Stimulated activated CD8-positive, alpha-beta memory T cell treated with anti-CD3 and anti-CD28 coated beads, Interleukin-7, amount 100 ng/mL, for 4 hours (primary cell): ENCODE results near the gene DENND5B.
A peak's percentile ranks its signal among the peaks of the same experiment; 100 is the strongest.

Experiments used
- DNase-seq, 2 donors: peaks; one replicate each; pipeline ENCODE4 v3.0.0-alpha.2; 2020; ENCODE audit warnings: low read depth in 2 of 2

DENND5B gene

DNA sequence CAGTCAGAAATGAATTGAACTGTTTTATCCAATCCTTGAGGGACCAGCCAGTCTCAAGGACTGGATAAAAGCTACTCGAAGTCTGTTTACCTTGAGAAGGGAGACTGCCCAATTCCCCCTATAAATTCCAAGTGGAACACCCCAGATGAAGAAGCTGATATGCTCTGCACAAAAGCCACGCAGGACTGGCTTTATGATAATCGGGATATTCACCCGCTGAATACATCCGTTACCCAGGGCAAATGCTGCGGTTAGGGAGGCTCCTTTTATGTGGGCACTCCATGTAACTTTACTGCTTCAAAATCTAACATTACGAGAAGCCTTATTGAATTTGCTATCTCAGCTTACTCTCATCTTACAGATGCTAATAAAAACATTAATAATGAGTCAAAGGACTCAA is 119.1 kb downstream of the DENND5B start:
- no peak for DNase-seq

DNA sequence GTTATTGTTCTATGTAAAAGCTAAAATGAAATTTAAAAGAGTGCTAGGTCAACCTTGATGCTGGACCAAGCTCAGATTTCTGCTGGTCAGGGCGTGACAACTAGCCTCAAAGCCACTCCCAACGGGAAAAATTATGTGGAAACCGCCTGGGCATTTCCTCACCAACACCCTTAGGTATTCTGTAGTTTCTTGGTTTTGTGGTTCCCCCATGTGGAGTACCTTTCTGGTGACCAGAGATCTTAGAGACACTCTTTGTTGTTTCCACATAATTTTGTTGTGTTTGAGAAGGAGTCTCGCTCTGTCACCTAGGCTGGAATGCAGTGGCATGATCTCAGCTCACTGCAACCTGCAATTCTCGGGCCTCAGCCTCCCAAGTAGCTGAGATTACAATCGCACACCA is 119.9 kb downstream of the DENND5B start:
- DNase-seq = no peak

DNA sequence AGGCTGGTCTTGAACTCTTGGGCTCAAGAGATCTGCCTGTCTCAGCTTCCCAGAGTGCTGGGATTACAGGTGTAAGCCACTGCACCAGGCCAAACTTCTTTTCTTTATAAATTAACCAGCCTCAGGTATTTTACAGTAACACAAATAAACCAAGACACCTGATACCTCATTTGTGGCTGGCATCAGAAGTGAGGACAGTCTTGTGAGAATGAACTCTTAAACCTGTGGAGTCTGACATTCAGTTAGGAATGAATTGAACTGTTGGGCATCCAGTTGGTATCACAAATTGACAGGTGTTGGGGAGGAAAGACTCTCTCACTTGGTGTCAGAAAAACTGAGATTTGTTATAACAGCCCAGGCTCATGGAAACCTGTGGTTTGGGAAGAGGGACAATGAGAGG is 120.5 kb downstream of the DENND5B start:
- no peak for DNase-seq

DNA sequence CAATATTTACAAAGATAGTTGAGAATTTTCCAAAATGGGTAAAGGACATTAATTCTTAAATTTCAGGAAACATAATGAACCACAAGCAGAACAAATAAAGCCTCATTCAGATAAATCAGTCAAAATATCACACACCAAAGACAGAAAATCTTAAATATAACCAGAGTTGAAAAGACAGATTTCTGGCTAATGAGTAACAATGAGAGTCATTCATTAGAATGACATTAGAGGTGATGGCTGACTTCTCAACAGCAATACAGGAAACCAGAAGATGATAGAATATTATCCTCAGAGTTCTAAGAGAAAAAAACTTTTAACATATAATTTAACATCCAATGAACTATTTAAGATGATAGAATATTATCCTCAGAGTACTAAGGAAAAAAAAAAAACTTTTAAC is 124.2 kb downstream of the DENND5B start:
- no peak for DNase-seq

DNA sequence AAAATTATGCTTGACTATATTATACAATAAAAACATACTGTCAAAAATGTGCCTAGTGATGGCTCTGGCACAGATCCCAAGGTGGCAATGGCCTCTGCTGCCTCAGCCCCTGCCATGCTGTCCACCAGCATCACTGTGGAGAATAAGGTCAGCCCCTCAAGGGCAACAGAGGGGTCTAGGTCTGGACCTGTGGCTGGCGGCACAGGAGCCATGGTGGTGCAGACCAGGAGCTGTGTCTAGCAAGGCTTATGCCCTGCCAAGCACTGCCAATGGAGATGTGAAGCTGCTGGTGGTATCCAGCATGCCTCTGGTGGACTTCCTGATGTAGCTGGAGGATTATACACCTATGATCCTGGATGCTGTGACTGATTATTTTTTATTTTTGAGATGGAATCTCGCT is 125.9 kb downstream of the DENND5B start:
- DNase-seq = no peak

DNA sequence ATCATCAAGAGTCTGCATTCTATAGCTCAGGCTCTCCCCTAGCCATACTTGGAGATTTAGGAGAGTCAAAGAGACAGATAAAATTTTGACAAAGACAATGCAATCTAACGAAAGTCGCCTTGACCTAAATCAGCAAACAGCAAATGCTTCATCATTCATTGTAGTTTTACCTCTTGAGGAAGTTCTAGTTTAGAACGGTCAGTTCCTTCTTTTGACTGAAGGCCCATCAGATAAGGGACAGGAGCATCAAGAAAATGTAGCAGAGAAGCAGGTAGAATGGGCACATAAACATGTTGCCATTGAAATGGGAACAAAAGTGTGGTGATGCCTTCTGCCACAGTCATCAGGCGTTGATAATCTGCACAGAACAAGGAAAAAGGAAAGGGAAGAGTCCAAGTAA is 130.9 kb downstream of the DENND5B start:
- DNase-seq = no peak

DNA sequence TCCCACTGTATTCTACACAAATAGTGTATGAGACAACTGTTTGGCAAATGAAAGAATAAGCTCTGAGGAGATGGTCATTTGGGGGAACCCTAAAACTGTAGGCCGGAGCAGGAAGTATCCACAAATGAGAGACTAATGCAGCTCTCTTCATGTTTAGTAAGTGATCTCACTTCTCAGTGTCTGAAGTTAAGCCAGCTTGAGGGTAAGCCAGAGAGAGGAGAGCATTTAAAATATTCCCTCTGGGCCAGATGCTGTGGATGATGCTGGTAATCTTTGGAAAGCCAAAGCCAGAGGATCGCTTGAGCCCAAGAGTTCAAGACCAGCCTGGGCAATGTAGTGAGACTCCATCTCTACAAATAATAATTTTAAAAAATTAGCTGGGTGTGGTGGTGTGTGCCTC is 134.4 kb downstream of the DENND5B start:
- DNase-seq = no peak

DNA sequence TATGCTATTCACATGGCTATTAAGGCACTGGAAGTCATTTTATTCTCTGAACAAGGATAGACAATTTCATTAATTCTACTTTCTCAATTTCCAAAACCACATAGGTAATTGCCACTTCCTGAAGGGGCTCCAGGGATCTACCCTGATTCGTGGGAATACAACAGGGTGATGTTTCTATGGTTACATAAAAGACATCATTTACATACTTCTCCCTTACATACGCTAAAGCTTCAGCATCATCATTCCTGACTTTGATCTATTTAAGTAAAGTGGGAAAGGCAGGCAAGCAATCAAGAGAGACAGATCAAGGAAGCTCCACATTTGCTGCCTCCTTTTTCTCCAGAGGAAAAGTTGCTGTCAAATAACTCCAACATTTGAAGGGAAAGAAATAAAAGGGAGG is 146.2 kb downstream of the DENND5B start:
- no peak for DNase-seq

DNA sequence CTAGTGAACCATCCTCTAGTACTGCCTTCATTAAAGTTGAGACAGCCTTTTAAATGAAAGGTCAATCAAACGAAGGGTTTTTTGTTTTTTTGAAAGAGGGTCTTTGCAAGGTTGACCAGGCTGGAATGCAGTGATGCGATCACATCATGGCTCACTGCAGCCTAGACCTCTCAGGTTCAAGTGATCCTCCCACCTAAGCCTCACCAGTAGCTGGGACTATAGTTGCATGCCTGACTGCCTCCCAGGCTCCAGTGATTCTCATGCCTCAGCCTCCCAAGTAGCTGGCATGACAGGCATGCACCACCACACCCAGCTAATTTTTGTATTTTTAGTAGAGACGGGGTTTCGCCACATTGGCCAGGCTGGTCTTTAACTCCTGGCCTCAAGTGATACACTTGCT is 150.3 kb downstream of the DENND5B start:
- DNase-seq = no peak

DNA sequence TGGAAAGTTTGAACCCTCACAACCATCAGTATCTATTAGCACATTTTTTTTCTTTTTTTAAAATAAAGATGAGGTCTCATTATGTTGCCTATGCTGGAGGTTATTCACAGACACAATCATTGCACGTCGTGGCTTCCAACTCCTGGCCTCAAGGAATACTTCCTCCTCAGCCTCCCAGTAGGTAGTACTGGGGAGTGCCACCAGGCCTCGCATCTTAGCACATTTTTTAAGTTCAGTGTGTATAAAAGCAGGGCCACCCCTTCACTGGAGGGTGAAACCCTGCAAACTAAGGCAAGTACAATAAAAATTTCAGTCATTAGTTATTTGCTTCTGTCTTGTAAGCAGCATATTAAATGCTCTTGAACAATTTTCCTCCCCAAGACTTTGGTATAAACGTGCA is 150.8 kb downstream of the DENND5B start:
- no peak for DNase-seq

DNA sequence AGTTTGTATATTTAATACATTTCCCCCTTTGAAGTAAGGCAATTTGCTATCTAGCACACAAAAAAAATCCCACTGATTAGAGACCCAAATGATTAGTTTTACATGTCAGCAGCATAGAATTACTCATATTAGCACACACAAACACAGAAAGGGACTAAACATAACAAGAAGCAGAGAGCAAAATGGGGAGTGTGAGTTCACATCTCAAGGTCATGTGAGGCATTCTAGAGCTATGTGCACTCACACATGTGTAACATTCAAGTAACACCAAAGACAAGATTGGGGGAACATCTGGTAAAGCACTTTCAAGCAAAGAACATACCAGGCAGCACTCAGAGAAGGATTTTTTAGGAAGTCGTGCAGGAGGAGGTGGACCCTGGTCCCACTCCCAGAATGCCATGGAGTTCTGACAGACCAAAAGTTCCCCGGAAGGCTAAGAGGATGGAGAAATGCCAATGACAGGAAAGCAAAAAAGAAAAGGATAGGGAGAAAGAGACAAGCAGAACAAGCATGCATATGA is 159.2 kb downstream of the DENND5B start:
- no peak for DNase-seq

DNA sequence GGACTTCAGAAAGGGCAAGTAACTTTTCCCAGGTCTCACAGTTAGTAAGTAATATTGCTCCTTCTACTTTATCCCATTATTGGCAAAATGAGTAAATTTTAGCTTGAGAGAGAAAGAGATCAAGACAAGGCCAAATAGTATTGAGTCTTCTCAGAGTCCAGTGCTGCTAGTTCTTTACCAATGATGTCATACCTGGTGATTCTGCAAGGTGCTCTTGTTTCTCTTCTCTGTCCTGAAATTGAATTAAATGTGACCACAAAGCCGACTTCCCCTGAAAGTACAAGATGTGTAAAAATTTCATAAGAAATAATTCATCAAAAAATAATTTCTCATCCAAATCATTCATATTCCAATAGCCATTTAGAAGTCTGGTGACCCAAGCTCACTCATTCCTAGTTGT is 167.5 kb downstream of the DENND5B start:
- DNase-seq = no peak

DNA sequence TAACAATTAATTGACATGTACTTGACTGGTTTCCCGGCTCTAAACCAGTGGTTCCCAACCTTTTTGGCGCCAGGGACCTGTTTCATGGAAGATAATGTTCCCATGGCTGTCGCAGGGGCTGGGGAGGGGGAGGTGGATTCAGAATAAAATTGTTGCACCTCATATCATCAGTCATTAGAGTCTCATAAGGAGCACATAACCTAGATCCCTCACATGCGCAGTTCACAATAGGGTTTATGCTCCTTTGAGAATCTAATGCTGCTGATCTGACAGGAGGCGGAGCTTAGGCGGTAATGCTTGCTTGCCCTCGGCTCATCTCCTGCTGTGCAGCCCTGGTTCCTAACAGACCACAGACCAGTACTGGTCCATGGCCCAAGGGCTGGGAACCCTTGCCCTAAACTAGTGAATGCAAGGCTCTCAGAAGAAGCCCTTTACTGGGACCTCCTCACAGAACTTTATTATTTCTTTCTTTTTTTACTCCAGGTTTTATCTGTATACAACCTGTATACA is 178.6 kb downstream of the DENND5B start:
- no peak for DNase-seq

DNA sequence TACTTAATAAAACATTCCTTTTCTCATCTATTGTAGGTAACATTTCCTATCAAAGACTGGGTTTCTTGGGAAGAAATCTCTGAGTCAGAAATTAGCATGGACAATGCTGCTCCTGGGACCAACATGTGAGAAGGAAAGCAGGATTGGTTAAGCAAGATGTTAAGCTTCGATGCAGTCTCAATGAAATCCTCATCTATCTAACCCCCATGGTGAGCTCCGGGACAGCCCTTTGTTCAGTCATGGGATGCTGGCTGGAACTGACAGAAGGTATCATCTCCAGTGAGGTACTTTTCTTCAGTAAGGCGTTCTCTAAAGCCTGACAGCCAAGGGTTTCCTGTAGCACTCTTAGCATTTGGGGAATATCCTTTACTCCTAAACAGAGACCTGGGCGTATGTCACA is 182.2 kb downstream of the DENND5B start:
- no peak for DNase-seq

DNA sequence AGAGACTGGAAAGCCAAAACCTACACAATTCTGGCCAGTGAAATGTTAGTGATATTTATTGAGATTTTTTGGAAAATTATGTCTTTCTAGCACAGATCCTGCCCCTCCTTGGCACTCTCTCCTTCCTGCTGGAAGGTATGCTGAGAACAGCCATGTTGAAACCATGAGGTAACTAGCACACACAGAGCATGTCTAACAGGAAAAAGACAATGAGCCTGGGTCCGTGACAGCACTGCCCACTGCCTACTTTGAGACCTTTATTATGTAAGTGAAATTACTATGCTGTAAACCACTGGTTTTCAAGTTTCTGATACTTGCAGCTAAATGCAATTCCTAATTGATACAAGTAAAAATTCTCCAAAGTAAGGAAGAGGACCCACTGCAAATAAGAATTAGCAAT is 183.4 kb downstream of the DENND5B start:
- no peak for DNase-seq

DNA sequence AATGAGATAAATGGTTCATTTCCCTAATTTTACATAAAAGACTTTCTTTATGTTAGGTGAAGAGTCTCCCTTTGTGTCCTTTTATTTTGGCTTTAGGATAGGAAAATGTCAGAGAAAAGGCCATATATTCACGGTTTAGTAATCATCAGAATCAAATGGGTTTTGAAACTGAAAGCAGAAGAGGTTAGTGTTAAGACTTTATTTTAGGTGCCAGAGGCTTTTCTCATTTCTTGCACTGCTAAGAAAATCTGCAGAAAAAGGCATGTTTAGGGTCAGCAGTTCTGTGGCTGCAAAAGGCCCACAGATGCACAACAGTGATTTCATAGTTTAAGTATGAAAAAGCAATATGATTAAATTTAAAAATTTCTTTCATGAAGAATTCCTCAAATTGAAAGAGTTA is 184.6 kb downstream of the DENND5B start:
- no peak for DNase-seq

DNA sequence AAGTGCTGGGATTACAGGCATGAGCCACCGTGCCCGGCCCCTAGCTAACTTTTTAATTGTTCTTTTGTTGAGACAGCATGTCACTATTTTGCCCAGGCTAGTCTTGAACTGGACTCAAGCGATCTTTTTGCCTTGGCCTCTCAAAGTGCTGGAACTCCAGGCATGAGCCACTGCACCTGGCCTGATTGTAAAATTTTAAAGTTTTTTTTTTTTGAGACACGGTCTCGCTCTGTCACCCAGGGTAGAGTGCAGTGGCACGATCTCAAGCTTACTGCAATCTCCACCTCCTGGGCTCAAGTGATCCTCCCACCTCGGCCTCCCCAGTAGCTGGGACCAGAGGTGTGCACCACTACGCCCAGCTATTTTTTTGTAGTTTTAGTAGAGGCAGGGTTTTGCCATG is 185.9 kb downstream of the DENND5B start:
- no peak for DNase-seq

DNA sequence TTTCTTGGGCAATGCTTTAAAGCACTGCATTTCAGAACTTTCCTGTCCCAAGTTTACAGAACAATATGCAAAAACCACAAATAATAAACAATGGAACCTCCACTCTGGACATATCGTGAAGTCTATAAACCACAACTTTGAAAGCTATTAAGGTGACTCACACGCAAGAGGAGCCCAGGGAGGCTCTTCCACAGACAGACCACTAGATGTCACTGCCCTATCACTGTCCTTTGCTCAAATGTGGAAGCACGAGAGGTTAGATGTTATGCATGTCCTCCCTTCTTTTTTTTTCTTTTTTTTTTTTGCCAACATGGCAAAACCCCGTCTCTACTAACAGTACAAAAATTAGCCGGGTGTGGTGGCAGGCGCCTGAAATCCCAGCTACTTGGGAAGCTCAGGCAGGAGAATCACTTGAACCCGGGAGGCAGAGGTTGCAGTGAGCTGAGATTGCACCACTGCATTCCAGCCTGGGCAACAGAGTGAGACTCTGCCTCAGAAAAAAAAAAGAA is 187.8 kb downstream of the DENND5B start:
- peak; percentile 9 to 20 for DNase-seq

DNA sequence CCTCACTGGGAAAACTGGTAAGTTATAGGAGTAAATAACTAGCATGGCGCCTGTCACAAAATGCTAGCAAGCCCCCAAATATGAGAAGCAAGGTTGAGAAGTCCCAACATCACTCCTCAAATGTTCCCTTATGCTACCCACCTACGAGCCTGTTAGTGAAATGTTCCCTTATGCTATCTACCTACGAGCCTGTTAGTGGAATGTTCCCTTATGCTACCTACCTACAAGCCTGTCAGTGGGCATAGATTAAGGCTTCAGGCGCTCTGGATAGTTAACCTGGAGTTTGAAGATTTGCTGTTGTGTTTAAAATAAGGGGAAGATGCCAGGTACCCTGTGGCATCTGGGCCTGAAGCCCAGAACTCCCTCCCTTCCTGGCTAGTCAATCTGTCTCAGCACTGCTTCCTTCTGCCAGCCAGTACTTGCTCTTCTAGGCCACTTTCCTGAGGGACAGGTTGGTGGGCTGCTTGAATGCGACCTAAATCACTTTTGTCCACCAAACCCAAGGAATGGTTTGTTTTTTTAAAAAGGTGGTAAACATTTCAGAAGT is 197.9 kb downstream of the DENND5B start:
- no peak for DNase-seq

DNA sequence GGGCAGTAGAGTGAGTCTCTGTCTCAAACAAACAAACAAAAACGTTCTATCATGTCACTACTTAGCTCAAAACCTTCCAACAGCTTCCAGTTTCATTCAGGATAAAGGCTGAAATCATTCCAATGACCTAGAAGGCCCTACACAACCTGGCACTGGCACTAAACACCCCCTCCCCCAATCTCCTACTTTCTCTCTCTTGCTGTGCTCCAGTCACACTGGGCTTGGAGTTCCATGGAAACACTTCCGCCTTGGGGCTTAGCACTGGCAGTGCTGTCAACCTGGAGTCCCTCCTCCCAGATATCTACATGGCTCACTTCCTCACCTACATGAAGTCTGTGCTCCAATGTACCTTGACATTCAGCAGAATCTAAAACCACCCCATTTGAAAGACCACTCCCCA is 199.9 kb downstream of the DENND5B start:
- DNase-seq = no peak

DNA sequence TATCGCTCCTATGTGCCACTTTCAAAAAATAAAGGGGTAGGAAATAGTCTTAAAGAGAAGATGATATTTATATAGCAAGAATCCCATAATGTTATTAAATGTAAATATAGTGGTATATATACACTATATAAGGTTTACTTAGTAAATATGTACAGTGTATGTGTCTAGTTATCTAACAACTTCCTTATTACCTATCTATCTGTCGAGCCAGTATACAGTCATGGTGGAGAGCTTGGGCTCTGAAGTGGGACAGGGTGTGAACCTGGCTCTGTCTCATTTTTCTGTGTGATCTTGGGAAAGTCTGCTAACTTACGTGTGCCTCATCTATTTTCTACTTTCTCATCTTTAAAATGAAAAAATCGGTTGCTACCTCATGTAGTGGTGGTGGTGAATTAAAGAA is 202.2 kb downstream of the DENND5B start:
- DNase-seq = no peak

DNA sequence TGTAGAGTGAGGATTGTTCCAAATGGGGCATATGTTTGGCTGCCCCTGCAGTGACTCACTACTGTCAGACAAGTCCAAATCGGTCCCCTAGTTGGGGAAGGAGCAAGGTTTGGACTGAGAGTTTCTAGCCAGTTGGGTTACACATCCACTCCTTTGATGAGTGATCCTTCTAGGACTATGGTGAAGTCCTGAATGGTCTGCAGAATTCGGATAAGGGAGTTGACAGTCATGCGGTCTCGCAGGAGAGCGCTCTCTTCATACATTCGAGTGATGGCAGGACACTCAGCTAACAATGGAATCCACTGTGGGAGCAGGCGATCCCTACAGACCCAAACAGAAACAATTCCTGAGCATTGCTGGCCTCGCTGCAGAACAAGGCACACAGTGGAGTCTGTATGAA is 203.5 kb downstream of the DENND5B start:
- DNase-seq = no peak

DNA sequence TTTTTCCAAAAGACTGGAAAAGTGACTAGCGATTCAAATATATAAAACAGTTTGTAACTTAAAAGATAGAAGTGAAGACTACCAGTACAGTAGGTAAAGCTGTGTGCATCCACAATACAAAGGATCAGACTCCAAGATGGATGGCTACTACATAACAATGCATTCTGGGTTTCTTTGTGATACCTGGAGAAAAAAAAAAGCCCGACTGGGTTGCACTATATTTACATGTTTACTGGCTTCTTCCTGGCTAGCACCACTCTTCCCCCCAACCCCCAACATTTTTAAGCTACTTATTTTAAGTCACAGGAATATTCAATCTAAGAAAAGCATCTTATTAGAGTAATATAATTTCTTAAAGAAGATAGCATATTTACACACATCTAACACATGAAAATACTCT is 203.9 kb downstream of the DENND5B start:
- DNase-seq = no peak

DNA sequence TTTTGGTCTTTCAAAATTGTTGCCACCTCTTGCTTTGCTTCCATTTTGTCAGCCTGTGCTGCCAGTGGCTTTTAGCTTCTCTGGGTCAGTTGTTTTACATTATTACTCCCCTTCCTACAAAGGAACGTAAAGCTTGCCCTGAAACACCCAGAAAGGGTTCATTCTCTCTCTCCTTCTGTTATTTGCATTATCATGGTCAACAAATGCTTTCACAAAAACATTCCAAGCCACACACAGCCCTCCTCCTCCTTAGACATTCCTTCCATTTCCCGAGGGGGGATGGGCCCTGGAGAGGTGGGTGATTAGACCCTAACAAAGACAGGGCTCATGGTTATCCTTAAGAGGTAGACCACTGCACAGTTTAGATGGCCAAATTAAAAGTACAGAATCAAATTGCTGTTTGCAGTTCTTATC is 204.6 kb downstream of the DENND5B start:
- no peak for DNase-seq
